Ishikawa (cell line): Measurements from ENCODE around the gene TRAF3IP1.

ENCODE experiments used
- CEBPB ChIP-seq: IDR thresholded peaks from 2 replicates; pipeline ENCODE4 v1.6.1; 2012
- CREB1 ChIP-seq: IDR thresholded peaks from 2 replicates; pipeline ENCODE4 v1.6.1; 2012; ENCODE audit warnings: low read depth
- EGR1 ChIP-seq: IDR thresholded peaks from 2 replicates; pipeline ENCODE4 v1.6.1; 2012
- EP300 ChIP-seq: IDR thresholded peaks from 2 replicates; pipeline ENCODE4 v1.6.1; 2012; ENCODE audit warnings: borderline replicate concordance
- FOXM1 ChIP-seq: IDR thresholded peaks from 2 replicates; pipeline ENCODE4 v1.6.1; 2012; ENCODE audit warnings: low read depth, borderline replicate concordance
- MAX ChIP-seq: IDR thresholded peaks from 2 replicates; pipeline ENCODE4 v1.6.1; 2012
- NFIC ChIP-seq: IDR thresholded peaks from 2 replicates; pipeline ENCODE4 v1.6.1; 2012
- RAD21 ChIP-seq: IDR thresholded peaks from 2 replicates; pipeline ENCODE4 v1.6.1; 2012; ENCODE audit warnings: low read depth
- REST ChIP-seq: IDR thresholded peaks from 2 replicates; pipeline ENCODE4 v1.6.1; 2012; ENCODE audit warnings: low read depth, mild to moderate bottlenecking
- TAF1 ChIP-seq: IDR thresholded peaks from 2 replicates; pipeline ENCODE4 v1.6.1; 2012; ENCODE audit warnings: low read depth, mild to moderate bottlenecking
- TCF12 ChIP-seq: IDR thresholded peaks from 2 replicates; pipeline ENCODE4 v1.6.1; 2012; ENCODE audit warnings: low read depth
- TEAD4 ChIP-seq: IDR thresholded peaks from 2 replicates; pipeline ENCODE4 v1.6.1; 2012
- USF1 ChIP-seq: IDR thresholded peaks from 2 replicates; pipeline ENCODE4 v1.6.1; 2012
- YY1 ChIP-seq: IDR thresholded peaks from 2 replicates; pipeline ENCODE4 v1.6.1; 2012; ENCODE audit warnings: low read depth
- ZBTB7A ChIP-seq: IDR thresholded peaks from 2 replicates; pipeline ENCODE4 v1.6.1; 2012; ENCODE audit warnings: low read depth

Gene TRAF3IP1

GRCh38 chr2:238336793-238337444 lies 16.6 kb downstream of the TRAF3IP1 start:
- no peak for TF ChIP-seq NFIC
- TF ChIP-seq MAX: no peak
- no peak for TF ChIP-seq CREB1
- TF ChIP-seq CEBPB: no peak
- TF ChIP-seq TEAD4: no peak
- no peak for TF ChIP-seq TCF12
- no peak for TF ChIP-seq USF1
- no peak for TF ChIP-seq RAD21
- TF ChIP-seq EGR1: no peak
- TF ChIP-seq FOXM1: no peak
- TF ChIP-seq REST: no peak

- no peak for TF ChIP-seq REST
- no peak for TF ChIP-seq RAD21
- TF ChIP-seq CEBPB: no peak
- TF ChIP-seq TCF12: no peak
These were observed 17.5 kb downstream of the TRAF3IP1 start for GRCh38 chr2:238337846-238338245.

- no peak for TF ChIP-seq TEAD4
- TF ChIP-seq EGR1: no peak
- no peak for TF ChIP-seq NFIC
- TF ChIP-seq USF1: no peak
These were observed 18.5 kb downstream of the TRAF3IP1 start for GRCh38 chr2:238338710-238339394.

- TF ChIP-seq REST: no peak
- no peak for TF ChIP-seq MAX
- TF ChIP-seq CEBPB: no peak
- no peak for TF ChIP-seq TCF12
- no peak for TF ChIP-seq EGR1
- TF ChIP-seq FOXM1: no peak
- no peak for TF ChIP-seq TAF1
- TF ChIP-seq EP300: no peak
- TF ChIP-seq NFIC: no peak
- no peak for TF ChIP-seq RAD21
- TF ChIP-seq CREB1: no peak
- TF ChIP-seq USF1: no peak
These were observed 19.1 kb downstream of the TRAF3IP1 start for GRCh38 chr2:238339395-238339780.

- TF ChIP-seq EGR1: no peak
- TF ChIP-seq ZBTB7A: no peak
- no peak for TF ChIP-seq FOXM1
- TF ChIP-seq TCF12: no peak
- TF ChIP-seq CREB1: no peak
- TF ChIP-seq RAD21: no peak
- TF ChIP-seq TAF1: no peak
- no peak for TF ChIP-seq MAX
- no peak for TF ChIP-seq TEAD4
- TF ChIP-seq CEBPB: no peak
- no peak for TF ChIP-seq NFIC
- TF ChIP-seq USF1: no peak
- TF ChIP-seq REST: no peak
- TF ChIP-seq YY1: no peak
These were observed 19.5 kb downstream of the TRAF3IP1 start for GRCh38 chr2:238339814-238340213.
